Thoracic aorta (tissue), 2 donors: ENCODE results near the gene RPRD1A. TPM values are rescaled to one million over a fixed set of nuclear protein-coding genes. Genes with fewer than 3 reads are reported as not detected.

ENCODE experiments used
- ATAC-seq: fragments of 150-250 bp; one replicate; pipeline ENCODE4 v1.8.0; 2017; ENCODE audit warnings: low read depth; ENCODE audit not compliant: insufficient number of reproducible peaks, low FRiP score
- DNase-seq: peaks from one replicate; pipeline ENCODE4 v3.0.0-alpha.2; 2020; ENCODE audit warnings: low spot score
- H3K27ac ChIP-seq, 2 donors: fragments of 200-600 bp; sonication (generic); 1 replicate in 1 of 2; 2 replicates in 1 of 2; pipeline ENCODE4 v1.5.1; 2016; ENCODE audit warnings: mild to moderate bottlenecking in 2 of 2, moderate library complexity in 2 of 2
- H3K27me3 ChIP-seq: fragments of 200-600 bp; sonication (generic); replicated peaks from 2 replicates; pipeline ENCODE4 v1.6.0; 2016; ENCODE audit warnings: mild to moderate bottlenecking; ENCODE audit not compliant: insufficient read depth
- H3K36me3 ChIP-seq: fragments of 200-600 bp; sonication (generic); one replicate; pipeline ENCODE4 v1.5.1; 2016
- H3K4me1 ChIP-seq, 2 donors: fragments of 200-600 bp; sonication (generic); 1 replicate in 1 of 2; 2 replicates in 1 of 2; pipeline versions ENCODE4 v1.5.1 to v1.6.0; 2016; ENCODE audit warnings: low read depth in 2 of 2, mild to moderate bottlenecking in 1 of 2; ENCODE audit not compliant: control insufficient read depth in 1 of 2
- H3K4me3 ChIP-seq: fragments of 200-600 bp; sonication (generic); 2 replicates; pipeline ENCODE4 v1.5.1; 2016; ENCODE audit warnings: mild to moderate bottlenecking
- H3K9me3 ChIP-seq: fragments of 200-600 bp; sonication (generic); 2 replicates; pipeline ENCODE4 v1.5.1; 2016
- CTCF ChIP-seq: fragments of 200-600 bp; sonication (generic); IDR thresholded peaks from one replicate; pipeline ENCODE4 v1.5.1; 2019; ENCODE audit warnings: antibody characterized with exemption
- total RNA-seq, 2 donors: library from RNA; depleted of rRNA; stranded (reverse); fragments of >200 nt; gene quantifications; one replicate each; pipeline versions ENCODE4 v1.1.0 to v1.2.3, GENCODE V29; 2016

The RPRD1A gene
- total RNA-seq, 2 donors from 2014 or later: 49.8 to 64.9 TPM

GRCh38 chr18:36109737-36110136 is 42.4 kb upstream of the RPRD1A start:
- ATAC-seq (no peak), DNase-seq (no peak)
- TF ChIP-seq CTCF: no peak
- Histone ChIP-seq H3K36me3 (peaks cover 21% of the 10 kb centered on the region), H3K27ac (no peak overlapping the region), H3K9me3 (no peaks in the 10 kb centered on the region), H3K4me3 (no peak overlapping the region), H3K4me1 (no peaks in the 10 kb centered on the region), H3K27me3 (no peaks in the 10 kb centered on the region)

GRCh38 chr18:36108601-36109000 is 41.2 kb upstream of the RPRD1A start:
- TF ChIP-seq CTCF: no peak
- H3K27ac ChIP-seq: no peak overlapping the region

GRCh38 chr18:36108196-36108595 is 40.8 kb upstream of the RPRD1A start:
- Histone ChIP-seq H3K27me3 (no peaks in the 10 kb centered on the region), H3K4me1 (no peaks in the 10 kb centered on the region), H3K9me3 (no peaks in the 10 kb centered on the region), H3K27ac (no peak overlapping the region), H3K36me3 (peaks cover 14% of the 10 kb centered on the region), H3K4me3 (no peak overlapping the region)
- ATAC-seq (no peak), DNase-seq (no peak)
- no peak for TF ChIP-seq CTCF

More at GRCh38 chr18:36108601-36109000, 41.2 kb upstream of the RPRD1A start:
- H3K4me1 ChIP-seq: no peaks in the 10 kb centered on the region
- no peaks in the 10 kb centered on the region for H3K27me3 ChIP-seq
- no peaks in the 10 kb centered on the region for H3K9me3 ChIP-seq
- DNase-seq (no peak), ATAC-seq (no peak)
- H3K36me3 ChIP-seq: peaks cover 17% of the 10 kb centered on the region
- H3K4me3 ChIP-seq: no peak overlapping the region

GRCh38 chr18:36107477-36107876 is 40.1 kb upstream of the RPRD1A start:
- DNase-seq: no peak
- Histone ChIP-seq H3K27me3 (no peaks in the 10 kb centered on the region), H3K4me1 (no peaks in the 10 kb centered on the region), H3K27ac (no peak overlapping the region), H3K36me3 (peaks cover 9% of the 10 kb centered on the region), H3K9me3 (no peaks in the 10 kb centered on the region), H3K4me3 (no peak overlapping the region)
- TF ChIP-seq CTCF: no peak
- no peak for ATAC-seq

GRCh38 chr18:36104749-36105148 is 37.4 kb upstream of the RPRD1A start:
- no peak for DNase-seq
- no peak overlapping the region for H3K27ac ChIP-seq
- ATAC-seq: no peak
- H3K36me3 ChIP-seq: no peaks in the 10 kb centered on the region
- H3K4me3 ChIP-seq: no peak overlapping the region
- TF ChIP-seq CTCF: no peak
- no peaks in the 10 kb centered on the region for H3K27me3 ChIP-seq
- no peaks in the 10 kb centered on the region for H3K4me1 ChIP-seq
- no peaks in the 10 kb centered on the region for H3K9me3 ChIP-seq
